Cerebellar nuclear complex (tissue), 1 donor: Measurements from ENCODE around the gene SMARCA1.

Experiments used
- DNase-seq, 2 experiments: peaks; one replicate each; lab custom pipeline; 2025; lab: John Stamatoyannopoulos, UW

SMARCA1 gene

DNA sequence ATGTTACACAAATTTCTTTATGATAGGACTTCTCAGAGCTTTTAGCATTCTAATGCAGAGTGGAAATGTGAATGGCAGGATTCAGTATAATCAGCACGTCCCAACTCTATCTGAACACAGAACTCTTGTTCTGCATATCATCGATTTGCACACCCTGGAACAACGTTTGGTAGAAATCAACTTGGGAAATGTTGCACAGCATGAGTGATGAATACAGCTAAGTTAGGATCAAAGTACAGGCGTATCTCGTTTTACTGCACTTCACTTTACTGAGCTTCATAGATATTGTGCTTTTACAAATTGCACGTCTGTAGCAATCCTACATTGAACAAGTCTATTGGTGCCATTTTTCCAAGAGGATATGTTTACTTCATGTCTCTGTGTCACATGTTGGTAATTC is 70.8 kb downstream of the SMARCA1 start:
- DNase-seq, result no peak

DNA sequence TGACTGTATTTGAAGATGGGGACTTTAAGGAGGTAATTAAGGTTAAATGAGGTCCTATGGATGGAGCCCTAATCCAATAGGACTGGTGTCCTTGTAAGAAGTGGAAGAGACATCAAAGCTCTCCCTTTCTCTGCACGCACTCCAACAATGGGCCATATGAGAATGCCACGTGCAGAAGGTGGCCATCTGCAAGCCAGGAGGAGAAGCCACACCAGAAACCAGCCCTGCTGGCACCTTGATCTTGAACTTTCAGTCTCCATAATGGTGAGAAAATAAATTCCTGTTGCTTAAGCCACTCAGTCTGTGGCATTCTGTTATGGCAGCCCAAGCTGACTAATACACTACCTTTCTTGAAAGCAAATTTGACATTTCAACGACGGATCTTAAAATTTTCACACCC is 73.2 kb downstream of the SMARCA1 start:
- no peak for DNase-seq

DNA sequence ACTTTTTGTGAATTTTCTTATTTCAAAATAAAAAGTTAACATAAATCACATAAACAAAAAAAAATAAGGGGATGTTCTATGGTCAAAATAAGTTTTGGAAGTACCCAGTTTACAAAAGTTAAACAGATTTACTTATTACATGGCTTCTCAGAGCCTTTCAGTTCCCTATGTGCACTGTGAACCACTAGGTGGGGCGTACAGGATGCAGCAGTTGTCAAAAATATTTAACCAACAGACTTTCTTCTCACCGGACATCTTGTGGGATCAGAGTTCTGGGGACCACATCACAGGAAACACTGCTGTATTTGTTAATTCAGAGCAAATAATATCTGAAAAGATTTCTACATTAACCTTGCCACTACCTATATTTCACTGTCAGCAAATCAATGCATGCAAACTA is 74.1 kb downstream of the SMARCA1 start:
- no peak for DNase-seq

DNA sequence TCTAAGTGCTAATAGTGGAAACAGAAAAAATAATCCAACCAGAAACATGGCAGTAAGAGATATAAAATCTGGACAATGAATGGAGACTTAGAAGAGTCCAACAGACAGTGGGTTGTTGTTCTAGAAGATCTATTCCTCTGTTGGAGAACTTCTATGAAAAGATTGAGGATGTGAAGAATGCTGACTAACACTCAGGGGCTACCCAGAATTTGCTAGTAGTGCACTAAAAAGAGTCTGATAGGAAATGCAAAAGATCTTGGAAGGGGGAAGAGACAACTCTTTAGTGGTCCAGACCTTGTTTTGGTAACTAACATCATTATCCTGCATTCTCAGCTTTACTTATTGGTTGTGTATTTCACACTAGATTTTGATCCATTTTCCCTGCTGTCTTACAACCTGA is 77.9 kb downstream of the SMARCA1 start:
- no peak for DNase-seq

DNA sequence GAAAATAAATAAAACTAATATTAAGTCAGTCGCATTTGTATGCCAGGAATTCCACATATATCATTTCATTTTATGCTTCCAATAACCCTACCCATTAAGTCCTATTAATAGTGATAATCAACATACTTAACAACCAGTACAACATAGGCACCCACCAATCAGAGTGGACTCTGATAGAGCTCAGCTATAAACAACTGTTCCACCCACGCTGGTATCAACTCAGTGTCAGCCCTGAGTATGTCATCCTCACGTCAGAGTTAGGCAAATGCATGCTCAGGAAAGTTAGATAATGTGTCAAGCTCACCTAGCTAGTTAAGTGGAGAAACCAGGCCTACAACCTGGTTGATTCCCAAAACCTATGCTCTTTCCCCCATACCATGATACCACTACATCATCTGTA is 89.3 kb downstream of the SMARCA1 start:
- DNase-seq, result no peak

DNA sequence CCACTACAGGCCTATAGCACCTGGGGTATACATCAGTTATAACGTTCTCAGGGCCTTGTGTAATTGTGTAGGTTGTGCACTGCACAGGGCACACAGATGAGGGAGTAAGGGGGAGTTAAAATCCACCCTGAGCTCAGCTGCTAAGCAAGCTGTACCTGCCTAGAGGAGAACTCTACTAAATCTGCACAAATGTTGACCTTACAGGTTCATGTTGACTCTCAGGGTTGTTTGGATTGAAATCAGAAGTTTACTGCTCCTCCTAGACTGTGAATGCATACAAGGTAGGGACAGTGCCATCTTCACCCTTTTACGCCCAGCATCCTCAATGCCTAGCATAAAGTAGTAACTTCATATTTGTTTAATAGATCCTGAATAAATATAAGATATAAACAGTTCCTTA is 89.8 kb downstream of the SMARCA1 start:
- no peak for DNase-seq

DNA sequence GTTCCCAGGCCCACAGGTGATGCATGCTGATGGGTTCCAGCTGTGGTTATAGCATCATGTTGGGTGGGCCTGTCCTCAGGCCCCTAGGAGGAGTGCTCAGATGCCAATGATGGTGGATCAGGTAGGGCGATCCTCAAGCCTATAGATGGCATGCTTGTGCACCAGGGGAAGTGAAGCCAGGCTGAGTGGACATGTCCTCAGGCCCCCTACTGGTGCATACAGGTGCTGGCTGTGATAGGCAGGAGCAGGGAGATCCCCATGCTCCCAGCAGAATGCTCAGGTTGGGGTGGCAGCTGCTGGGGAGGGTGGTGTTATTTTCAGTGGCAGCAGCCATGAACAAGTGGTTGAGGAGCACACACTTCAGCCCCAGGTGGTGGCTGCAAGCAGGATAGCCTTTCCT is 96.0 kb downstream of the SMARCA1 start:
- DNase-seq, result no peak

DNA sequence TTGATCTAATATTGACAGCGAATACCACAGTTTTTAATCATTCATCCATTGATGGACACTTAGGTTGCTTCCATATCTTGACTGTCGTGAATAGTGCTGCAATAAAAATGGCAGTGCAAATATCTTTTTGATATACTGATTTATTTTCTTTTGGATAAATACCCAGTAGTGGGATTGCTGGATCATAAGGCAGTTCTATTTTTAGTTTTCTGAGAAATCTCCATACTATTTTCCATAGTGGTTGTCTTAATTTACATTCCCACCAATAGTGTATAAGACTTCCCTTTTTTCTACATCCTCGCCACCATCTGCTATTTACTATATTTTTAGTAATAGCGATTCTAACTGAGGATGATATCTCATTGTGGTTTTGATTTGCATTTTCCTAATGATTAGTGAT is 100.1 kb downstream of the SMARCA1 start:
- no peak for DNase-seq

DNA sequence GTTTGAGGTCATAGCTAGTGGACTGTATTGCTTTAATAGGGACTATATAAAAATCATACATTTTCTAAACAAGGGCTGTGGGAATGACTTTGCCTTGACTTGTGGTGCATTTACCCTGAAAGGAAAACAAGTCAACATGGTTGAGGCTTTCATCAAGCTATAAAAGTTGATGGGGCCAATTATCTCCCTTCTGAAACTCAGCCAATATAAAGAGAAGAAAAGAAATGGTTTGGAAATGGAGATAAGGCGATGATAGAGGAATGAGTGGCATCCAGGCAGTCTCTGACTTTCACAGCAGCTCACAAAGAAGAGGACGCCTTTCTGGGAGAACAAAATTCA is 118.7 kb downstream of the SMARCA1 start:
- DNase-seq, result no peak

DNA sequence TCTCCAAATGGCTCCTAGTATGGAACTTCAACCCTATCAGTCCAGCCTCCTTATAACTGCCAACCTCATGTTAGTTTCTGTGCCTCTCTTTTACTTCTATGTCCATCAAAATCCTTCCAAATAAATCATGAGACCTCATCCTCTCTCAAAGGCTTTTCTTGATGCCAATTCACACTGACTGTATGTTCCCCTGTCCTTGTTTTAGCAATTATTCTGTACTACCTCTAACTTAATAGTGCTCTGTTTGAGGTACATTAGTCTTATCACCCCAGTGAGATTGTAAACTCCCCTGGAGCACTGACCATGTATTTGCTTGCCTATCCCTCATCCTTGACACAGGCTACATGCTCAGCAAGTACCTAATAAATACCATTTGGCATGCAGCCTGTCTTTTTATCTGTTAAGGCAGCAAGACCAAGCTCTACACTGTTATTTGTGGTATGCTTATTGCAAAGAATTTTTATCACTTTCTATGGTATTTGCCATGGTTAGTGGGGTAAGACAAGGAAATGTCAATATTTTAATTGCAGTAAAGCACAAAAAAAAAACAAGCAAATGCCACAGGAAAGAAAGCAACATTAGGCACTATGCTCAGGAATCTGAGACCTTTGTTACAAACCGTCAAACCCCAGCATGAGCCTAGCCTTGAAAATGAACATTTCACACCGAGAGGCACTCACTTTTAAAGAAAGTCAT is 119.2 kb downstream of the SMARCA1 start:
- DNase-seq, result no peak
